ENCODE data around the gene LHX3.

Gene LHX3

GRCh38 chr9:136204838-136205706 lies at the start of gene LHX3:
TSS of gene LHX3 (minus strand) at chr9:136205128. CDS start at chr9:136205012, 116 bp downstream.
- no peak for DNase-seq (ENCODE audit: low read depth)

- DNase-seq (ENCODE audit: low read depth): no peak
These were observed 48.6 kb upstream of the LHX3 start for GRCh38 chr9:136253246-136254130.

- no peak for DNase-seq (ENCODE audit: low read depth)
These were observed 47.9 kb upstream of the LHX3 start for GRCh38 chr9:136252846-136253245.

- no peak for DNase-seq (ENCODE audit: low read depth)
These were observed 47.4 kb upstream of the LHX3 start for GRCh38 chr9:136252281-136252680.

GRCh38 chr9:136251264-136252115 lies 46.6 kb upstream of the LHX3 start:
- DNase-seq (ENCODE audit: low read depth): no peak

DNA sequence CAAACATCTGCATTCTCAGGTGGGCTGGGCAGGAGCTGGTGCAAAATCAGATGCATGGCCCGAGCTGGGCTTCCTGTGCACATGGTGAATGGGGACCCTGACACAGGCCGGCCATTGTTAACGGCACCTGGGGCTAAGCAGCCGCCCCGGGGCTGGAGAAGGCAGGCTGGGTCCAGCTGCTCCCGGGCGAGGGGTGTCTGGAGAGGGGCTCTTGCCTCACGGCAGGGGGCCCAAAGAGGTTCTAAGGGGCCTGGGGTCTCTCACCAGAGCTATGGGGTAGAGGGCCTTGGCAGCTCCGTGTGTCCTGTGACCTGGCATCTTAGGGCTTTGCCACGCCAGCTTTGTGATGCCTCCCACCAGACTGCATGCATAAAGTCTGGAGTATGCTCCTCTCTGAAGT lies 45.7 kb upstream of the LHX3 start:
- no peak for DNase-seq (ENCODE audit: low read depth)

- no peak for DNase-seq (ENCODE audit: low read depth)
These were observed 45.1 kb upstream of the LHX3 start for GRCh38 chr9:136249877-136250559.

DNA sequence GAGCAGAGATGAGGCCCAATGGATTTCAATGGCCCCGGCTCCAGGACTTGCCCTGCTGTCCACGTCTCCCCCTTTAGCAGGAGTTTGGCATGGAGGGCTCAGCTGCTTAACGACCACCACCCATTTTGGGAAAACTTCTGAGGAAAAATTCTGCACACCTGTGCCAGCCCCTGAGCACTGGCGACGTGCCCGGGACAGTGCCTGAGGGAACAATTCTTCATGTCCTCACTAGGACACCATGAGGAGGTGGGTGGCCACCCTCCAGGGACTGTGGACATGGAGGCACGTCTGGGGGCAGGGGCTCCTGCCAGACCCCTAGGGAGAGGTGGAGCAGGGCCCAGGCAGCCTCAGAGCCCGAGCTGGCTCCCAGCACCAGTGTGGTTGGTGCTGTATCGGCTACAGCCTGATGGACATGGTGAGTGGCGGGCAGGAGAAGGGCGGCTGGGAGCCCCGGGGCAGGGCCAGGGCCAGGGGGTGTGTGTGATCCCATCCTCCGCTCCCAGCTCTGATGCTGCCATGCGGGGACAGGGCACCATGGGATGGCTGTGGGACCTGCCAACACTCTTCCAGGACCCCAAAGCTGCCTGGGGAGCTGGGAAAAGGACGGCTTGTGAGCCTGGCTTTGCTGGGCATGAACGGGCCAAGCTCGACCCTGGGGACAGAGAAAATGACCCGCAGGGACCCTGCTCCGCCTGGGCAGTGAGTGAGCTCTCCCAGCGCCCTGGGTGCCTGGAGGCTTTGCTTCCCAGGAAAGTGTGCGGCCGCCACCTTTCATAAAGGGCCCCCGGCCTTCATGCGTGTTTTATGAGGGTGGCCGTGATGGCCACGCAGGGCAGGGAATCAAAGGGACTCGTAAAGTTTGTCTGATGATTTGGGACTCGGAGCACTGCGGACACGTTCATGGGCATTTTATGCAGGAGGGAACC lies 44.3 kb upstream of the LHX3 start:
- no peak for DNase-seq (ENCODE audit: low read depth)

GRCh38 chr9:136247947-136248637 lies 43.2 kb upstream of the LHX3 start:
- DNase-seq (ENCODE audit: low read depth): no peak

GRCh38 chr9:136247551-136247916 lies 42.6 kb upstream of the LHX3 start:
- DNase-seq (ENCODE audit: low read depth): no peak

DNA sequence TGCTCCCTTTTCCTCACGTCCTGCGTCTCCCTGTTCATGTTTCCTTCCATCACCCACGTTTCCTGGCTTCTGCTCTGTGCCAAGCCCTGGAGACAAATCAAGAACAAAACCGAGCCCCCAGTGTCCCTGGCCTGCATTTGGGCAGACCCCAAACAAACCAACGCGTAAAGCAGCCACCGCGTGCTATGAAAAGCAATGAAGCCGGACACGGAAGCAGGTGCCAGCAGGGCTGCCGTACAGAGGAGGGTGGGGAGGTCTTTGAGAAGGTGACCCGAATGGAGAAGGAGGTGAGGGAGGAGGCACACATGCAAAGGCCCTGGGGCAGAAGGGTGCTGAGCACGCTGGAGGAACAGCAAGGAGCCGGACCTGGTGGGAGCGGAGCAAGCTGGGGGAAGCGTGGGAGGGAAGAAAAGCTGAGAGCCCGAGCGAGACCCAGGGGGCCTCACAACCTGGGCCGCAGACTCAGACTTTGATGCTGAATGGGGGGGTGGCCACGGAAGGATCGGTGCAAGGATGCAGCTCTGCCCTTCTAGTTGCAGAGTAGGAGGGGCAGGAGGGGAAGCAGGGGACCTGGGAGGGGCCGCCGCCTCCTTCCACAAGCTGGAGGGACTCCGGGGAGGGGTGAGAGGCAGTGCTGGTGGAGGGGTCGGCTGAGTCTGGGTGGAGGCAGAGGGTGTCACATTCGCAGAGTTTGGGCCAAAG lies 42.1 kb upstream of the LHX3 start:
- no peak for DNase-seq (ENCODE audit: low read depth)

GRCh38 chr9:136245219-136246150 lies 40.6 kb upstream of the LHX3 start, which contains the start of gene QSOX2:
TSS of gene QSOX2 (minus strand) at chr9:136245812. CDS start at chr9:136245803, 9 bp downstream.
- peak; percentile 81 for DNase-seq (ENCODE audit: low read depth)

DNA sequence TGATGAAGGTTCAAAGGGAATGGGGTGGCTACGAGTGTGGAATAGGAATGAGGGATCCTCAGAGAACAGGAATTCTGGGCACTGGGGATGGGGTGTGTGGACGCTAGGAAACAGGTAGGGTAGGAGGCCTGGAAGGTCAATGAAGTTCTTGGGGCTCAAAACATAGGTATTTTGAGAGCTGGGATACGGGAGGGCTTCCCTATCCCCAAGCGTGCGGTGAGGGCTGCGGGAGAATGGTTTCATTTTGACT lies 40.0 kb upstream of the LHX3 start:
- no peak for DNase-seq (ENCODE audit: low read depth)

DNA sequence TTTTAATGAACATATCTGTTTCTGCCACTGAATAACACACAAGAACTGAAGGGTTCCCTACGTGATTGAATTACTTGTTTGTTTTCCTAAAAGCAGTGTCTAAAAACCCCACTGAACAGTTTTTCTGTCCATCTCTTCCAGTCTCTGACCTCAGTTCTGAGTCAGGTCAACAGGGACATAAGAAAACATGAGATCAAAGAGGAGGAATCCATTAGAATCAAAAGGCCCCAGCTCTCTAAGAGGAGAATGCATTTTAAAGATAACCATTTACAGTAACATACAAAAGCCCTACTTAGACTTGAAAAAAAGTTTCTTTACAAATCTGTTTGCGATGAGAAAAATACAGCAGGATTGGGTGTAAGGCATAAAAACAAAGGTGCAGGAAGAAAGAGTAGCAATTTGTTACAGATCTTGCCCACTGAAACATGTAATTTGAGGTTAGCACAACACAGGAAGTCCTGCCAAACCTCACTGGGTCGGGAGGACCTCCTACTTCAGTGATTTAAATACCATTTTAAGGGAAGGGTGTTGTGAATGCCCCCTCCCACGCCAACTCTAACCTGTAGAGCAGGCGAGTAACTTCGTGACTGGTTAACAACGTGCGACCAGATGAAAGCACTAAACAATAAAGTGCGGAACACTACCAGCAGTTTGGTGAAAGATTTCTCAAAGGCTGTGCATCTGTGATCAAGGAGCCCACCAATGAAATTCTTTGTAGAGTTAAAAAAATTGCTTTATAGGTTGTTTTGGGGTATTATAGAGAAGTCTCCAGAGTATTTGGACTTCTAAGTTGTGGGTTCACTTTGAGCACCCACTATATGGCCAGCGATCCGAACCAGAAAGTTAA lies 39.4 kb upstream of the LHX3 start:
- peak; percentile 75 for DNase-seq (ENCODE audit: low read depth)

DNA sequence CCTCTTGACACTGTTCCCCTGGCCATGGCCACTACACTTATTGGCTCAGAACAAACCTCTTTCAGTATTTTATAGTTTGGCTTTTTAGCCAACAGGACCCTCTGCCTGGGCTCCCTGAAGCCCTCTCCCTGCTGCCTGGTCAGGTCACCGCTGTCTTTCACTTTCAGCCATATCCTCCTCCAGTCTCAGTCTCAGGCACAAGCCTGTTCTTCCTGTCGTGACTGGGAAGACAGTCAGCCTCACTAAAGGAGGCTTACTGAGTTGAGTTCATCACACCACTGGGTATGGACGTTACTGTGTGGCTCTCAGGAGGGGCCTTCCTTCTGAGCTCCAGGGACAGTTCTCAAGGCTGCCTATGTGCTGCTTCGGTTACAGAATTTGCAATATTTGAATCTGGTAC lies 38.7 kb upstream of the LHX3 start:
- no peak for DNase-seq (ENCODE audit: low read depth)

- no peak for DNase-seq (ENCODE audit: low read depth)
These were observed 38.1 kb upstream of the LHX3 start for GRCh38 chr9:136242918-136243525.

- no peak for DNase-seq (ENCODE audit: low read depth)
These were observed 37.3 kb upstream of the LHX3 start for GRCh38 chr9:136242248-136242647.
